AG09309 (cell line): Measurements from ENCODE around the gene IL1B.

Source experiments
- DNase-seq: peaks from one replicate; pipeline ENCODE4 v3.0.0-alpha.2; 2010; ENCODE audit warnings: low read depth
- H3K4me3 ChIP-seq: 2 replicates; pipeline ENCODE4 v1.5.1; 2011; ENCODE audit warnings: mild to moderate bottlenecking, low read depth, low read length, moderate library complexity; ENCODE audit not compliant: control insufficient read depth
- CTCF ChIP-seq: IDR thresholded peaks from 2 replicates; pipeline ENCODE4 v1.5.1; 2011; ENCODE audit warnings: mild to moderate bottlenecking, low read depth, low read length, inconsistent platforms; ENCODE audit not compliant: insufficient read depth, control insufficient read depth; ENCODE audit errors: missing control alignments

IL1B gene

DNA sequence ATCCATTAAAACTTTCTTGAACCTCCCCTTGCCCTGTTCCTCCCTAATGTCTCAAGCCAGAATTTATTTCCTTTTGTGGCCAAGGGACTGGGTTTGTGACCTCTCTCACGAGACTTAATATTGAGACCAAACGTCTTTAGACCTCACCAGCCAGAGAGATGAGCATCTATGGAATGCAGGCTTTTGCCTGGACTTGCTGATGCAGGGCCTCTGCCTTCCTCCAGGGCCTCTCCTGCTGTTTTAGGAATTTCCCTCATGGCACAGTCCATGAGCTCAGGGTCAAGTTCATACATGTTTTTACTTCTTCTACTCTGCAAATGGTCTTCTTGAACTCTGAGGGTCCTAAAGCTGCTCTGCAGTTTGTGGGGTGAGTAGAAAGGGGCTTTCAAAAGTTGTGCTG is 22.3 kb downstream of the IL1B start:
- peak; percentile 33 for TF ChIP-seq CTCF
- no peak overlapping the region for H3K4me3 ChIP-seq
- no peak for DNase-seq

GRCh38 chr2:112813280-112813966 is 23.2 kb downstream of the IL1B start:
- TF ChIP-seq CTCF: no peak
- no peak for DNase-seq
- H3K4me3 ChIP-seq: no peak overlapping the region

GRCh38 chr2:112812318-112813267 is 24.0 kb downstream of the IL1B start:
- no peak for TF ChIP-seq CTCF
- no peak overlapping the region for H3K4me3 ChIP-seq
- DNase-seq: peak; percentile 55

GRCh38 chr2:112811841-112812306 is 24.7 kb downstream of the IL1B start:
- DNase-seq: peak; percentile 42
- TF ChIP-seq CTCF: no peak
- no peak overlapping the region for H3K4me3 ChIP-seq

DNA sequence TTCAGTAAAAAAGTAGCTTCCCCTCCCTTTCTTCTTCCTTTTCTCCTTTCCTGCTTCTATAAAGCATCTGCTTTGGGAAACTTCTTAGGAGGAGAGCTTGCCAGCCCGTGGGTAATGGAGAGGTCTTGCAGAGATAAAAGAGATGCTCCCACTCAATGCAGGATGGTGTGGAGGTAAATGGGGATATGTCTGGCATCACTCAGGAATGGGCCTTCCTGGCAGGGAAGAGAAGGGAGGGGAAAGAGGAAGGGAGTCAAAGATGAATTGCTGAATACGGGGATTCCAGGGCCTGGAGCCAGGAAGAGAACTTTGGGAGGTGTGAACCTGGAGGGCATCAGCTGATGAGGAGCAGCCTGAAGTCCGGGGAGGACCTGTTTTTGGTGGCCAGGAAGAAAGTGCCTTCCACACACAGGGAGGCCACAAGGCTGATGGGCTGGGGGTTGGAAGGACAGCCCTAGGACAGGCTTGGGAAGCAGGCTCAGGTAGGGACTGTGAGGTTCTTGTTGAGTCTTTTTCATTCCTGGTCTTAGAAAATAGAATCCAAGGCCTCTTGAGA is 25.2 kb downstream of the IL1B start:
- H3K4me3 ChIP-seq: no peak overlapping the region
- no peak for DNase-seq
- no peak for TF ChIP-seq CTCF

- no peak overlapping the region for H3K4me3 ChIP-seq
- TF ChIP-seq CTCF: no peak
- DNase-seq: no peak
These were observed 27.5 kb downstream of the IL1B start for GRCh38 chr2:112809112-112809511.
